H1 (cell line): ENCODE measurements around the gene EPM2A. TPM values are rescaled to one million over a fixed set of nuclear protein-coding genes. Genes with fewer than 3 reads are reported as not detected.

Source experiments
- CEBPB ChIP-seq: IDR thresholded peaks from 2 replicates; pipeline ENCODE4 v1.6.1; 2012; ENCODE audit warnings: low read depth, low read length
- CHD2 ChIP-seq: IDR thresholded peaks from 2 replicates; pipeline ENCODE4 v1.6.1; 2012; ENCODE audit warnings: low read length, improper control_type of control experiment
- CREB1 ChIP-seq: IDR thresholded peaks from 2 replicates; pipeline ENCODE4 v1.6.1; 2012; ENCODE audit warnings: inconsistent platforms
- CTCF ChIP-seq, 3 experiments: IDR thresholded peaks; 1 replicate in 2 of 3; 2 replicates in 1 of 3; pipeline versions ENCODE4 v1.5.1 to v1.6.1; 2011; ENCODE audit warnings: low read length in 3 of 3, mild to moderate bottlenecking in 3 of 3, inconsistent platforms in 2 of 3, low read depth in 1 of 3, moderate library complexity in 1 of 3; ENCODE audit not compliant: insufficient read depth in 1 of 3; ENCODE audit errors: control extremely low read depth in 1 of 3
- JUND ChIP-seq: IDR thresholded peaks from 2 replicates; pipeline ENCODE4 v1.6.1; 2011; ENCODE audit warnings: mild to moderate bottlenecking, improper control_type of control experiment, low read length
- NRF1 ChIP-seq: IDR thresholded peaks from 2 replicates; pipeline ENCODE4 v1.6.1; 2011; ENCODE audit warnings: mild to moderate bottlenecking, low read depth, low read length, improper control_type of control experiment
- RAD21 ChIP-seq, 2 experiments: IDR thresholded peaks in 1 of 2; conservative IDR thresholded peaks in 1 of 2; 2 replicates each; pipeline ENCODE4 v1.6.1; 2011; ENCODE audit warnings: low read depth in 2 of 2, low read length in 2 of 2, improper control_type of control experiment in 1 of 2, inconsistent platforms in 1 of 2, mild to moderate bottlenecking in 1 of 2, moderate library complexity in 1 of 2
- TEAD4 ChIP-seq: IDR thresholded peaks from 2 replicates; pipeline ENCODE4 v1.6.1; 2012; ENCODE audit warnings: low read depth, low read length, inconsistent platforms, mixed read lengths
- YY1 ChIP-seq: IDR thresholded peaks from 2 replicates; pipeline ENCODE4 v1.6.1; 2011; ENCODE audit warnings: low read depth, mild to moderate bottlenecking, low read length
- polyA plus RNA-seq, 7 experiments: library from polyadenylated mRNA; depleted of rRNA in 3 of 7; stranded (reverse) in 5 of 7; unstranded in 2 of 7; fragments of >200 nt in 5 of 7; fragments of 200-250 nt in 2 of 7; gene quantifications; 1 replicate in 5 of 7; 2 replicates in 1 of 7; 4 replicates in 1 of 7; pipeline versions ENCODE4 v1.2.1 to v1.2.3, GENCODE V29; 2011 to 2013; ENCODE audit warnings: missing spikeins in 2 of 7, mixed read lengths in 2 of 7
- total RNA-seq: library from RNA; stranded (reverse); fragmentation: NEBNext Ultra II Directional; extraction: Animal tissue kit (Norgen Biotek cat#: 25700); gene quantifications from 2 replicates; pipeline ENCODE4 v1.2.1, GENCODE V29; 2021

EPM2A gene
- total and polyA plus RNA-seq, 2 of the 8 experiments (the other 6 are each of a cell fraction or from before 2014, with no cell fraction given): 2.3 to 6.2 TPM

GRCh38 chr6:145632971-145633370 is 102.3 kb downstream of the EPM2A start (continued):
- TF ChIP-seq JUND (no peak), RAD21 (IDR thresholded peaks at IDR 0.05 in 1 of 2, conservative IDR thresholded peaks at IDR 0.05 in 1 of 2; ENCODE audit: low read depth in 2 of 2, low read length in 2 of 2) (no peak), CHD2 (no peak), CREB1 (no peak), CTCF (IDR thresholded peaks at IDR 0.05; ENCODE audit: control extremely low read depth in 1 of 3, insufficient read depth in 1 of 3, low read depth in 1 of 3, low read length in 3 of 3) (no peak), CEBPB (no peak), TEAD4 (no peak), NRF1 (no peak), YY1 (no peak)
